Activated CD4-positive, CD25-positive, alpha-beta regulatory T cell treated with anti-CD3 and anti-CD28 coated beads, Interleukin-2, amount 50 U/mL, for 24 hours (primary cell): ENCODE measurements around the gene RBM33.

Experiments
- ATAC-seq, 2 donors: fragments of 150-1000 bp; cut with Tn5 transposase; one replicate each; pipeline ENCODE4 v1.10.0; 2021; ENCODE audit warnings: mild to moderate bottlenecking in 1 of 2, moderate library complexity in 1 of 2

Gene RBM33

GRCh38 chr7:155729847-155730246, 85.4 kb downstream of the RBM33 start:
- no peak for ATAC-seq

GRCh38 chr7:155731380-155731779, 86.9 kb downstream of the RBM33 start:
- ATAC-seq = no peak

DNA sequence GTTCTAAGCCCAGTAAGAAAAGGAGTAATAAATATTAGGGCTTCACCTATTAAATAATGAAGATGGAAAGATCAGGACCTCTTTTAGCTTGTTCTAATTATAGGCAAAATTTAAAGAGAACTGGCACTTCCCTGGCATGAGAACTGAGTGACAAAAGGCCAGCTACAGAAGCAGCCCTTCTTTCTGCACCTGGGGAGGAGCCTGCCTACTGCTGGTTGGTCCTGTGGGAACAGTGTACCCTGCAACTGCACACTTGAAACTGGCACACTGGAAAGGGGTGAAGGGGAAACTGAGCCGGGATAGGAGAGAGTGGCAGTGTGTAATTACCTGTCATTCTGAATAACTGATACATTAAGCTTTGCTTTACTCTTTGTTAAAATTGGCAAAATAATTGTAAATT, 87.4 kb downstream of the RBM33 start:
- no peak for ATAC-seq

- no peak for ATAC-seq
These were observed 87.8 kb downstream of the RBM33 start for GRCh38 chr7:155732286-155732685.

DNA sequence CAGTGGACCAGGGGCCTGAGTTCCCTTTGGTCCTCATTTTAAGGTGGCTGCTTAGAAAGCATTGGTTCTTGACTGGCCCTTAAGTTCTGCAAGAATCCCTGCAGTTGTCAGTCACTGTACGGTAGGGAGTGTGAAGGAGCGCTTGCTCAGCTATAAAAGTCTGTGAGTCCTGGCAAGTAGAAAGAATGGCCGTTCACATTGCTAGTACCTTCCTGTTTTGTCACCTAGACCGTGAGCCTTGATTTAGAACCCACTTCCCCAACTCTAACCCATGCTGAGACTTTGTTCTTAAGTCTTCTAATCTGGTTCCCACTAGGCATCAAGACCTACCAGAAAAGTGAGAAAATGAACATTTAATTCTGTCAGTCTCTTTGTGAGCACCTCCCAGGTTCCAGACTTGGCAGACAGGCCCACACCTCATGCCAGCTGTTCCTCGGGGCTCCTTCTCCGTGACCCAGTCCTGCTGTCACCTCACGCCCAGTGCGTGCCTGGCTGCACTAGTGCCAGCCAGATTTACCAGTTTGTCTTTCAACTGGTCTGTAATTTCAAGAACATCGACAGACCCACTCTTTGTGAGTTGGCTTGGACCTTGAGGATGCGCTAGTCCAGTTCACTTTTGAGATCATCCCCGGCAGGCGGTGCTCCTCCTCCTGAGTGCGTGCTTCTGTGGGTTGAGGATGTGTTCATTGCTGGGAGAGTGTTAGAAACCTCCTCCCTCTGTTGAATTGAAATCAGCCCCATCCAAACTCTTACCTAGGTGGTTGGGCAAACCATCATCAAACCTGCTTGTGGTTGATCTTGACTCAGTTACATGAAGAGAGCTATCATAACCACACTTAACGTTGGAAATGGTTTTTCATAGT, 89.4 kb downstream of the RBM33 start:
- peak; percentile 67 to 77 for ATAC-seq

DNA sequence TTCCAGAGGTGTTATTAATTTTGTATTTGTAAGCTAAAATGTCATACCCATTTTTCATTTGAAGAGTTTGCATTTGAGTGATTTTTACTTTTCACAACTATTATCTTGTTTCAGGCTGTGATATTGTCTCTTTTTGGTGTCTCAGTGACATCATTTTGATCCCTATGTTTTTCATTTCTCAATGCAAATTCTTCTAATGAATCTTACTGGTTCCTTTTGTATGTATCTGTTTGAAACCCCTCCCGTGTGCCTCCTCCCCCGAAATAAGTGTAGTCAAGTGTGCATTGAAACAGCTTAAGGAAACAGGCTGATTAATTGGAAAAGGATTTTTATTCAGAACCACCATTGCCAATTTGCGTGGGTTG, 90.0 kb downstream of the RBM33 start:
- ATAC-seq = no peak

- ATAC-seq = no peak
These were observed 91.1 kb downstream of the RBM33 start for GRCh38 chr7:155735442-155736115.

DNA sequence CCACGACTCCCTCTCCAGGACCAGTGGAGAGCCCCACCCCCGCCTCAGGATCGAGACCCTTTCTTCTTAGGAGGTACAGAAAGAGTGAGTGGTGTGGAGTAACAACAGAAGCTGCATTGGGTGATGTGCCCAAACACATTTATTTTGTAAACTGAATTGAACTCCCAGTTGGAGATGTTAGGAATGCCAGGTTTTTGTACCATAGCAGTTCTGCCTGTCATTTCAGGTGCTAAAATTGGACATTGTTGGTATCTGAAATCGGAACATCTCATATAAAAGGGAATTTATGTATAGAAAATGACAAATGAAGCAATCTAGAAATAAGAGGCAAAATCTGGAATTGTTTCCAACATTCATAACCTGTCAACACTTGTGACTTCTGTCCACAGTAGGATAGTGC, 93.1 kb downstream of the RBM33 start:
- ATAC-seq = no peak

GRCh38 chr7:155738104-155738503, 93.6 kb downstream of the RBM33 start:
- ATAC-seq = no peak

- peak; percentile 44 to 57 for ATAC-seq
These were observed 94.4 kb downstream of the RBM33 start for GRCh38 chr7:155738652-155739537.

DNA sequence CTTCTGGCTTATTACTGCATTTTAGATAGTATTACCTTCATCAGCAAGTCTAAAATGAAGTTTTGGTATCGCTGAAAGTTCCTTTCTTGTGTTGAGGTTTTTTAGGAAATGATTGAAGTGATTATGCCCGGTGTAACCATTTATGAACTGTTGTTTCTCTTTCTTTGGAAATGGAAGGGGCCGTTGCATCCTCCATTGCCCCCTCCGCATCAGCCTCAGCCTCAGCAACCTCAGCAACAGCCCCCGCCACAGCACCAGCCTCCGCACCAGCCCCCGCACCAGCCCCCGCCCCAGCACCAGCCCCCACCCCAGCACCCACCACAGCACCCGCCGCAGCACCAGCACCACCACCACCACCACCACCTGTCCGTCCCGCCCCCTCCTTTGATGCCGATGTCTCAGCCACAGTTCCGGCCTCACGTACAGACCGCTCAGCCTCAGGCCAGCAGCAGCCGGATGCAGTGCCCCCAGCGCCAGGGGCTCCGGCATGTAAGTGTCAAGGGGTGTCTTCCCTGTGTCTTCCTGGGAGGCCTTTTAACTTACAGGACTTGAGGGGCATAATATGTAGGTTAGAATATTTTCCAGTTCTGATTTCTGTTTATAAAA, 95.2 kb downstream of the RBM33 start:
- no peak for ATAC-seq

DNA sequence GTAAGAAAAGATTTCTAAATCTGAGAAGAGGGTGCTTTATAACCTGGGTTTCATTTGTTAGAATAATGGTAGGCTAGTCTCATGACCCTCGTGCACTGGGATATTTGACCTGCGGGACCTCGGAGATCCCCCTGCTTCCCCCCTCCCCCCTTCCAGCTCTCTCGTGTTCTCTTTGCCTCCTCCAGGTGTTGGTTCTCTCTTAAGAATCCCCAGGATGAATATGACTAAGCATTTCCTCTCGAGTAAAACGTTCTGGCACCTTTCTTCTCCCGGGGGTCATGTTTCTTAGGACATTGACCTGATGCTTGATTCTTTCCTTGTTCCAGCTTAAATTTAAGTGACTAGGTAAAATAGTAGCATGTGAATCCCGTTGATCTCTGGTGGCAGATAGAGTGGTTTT, 96.6 kb downstream of the RBM33 start:
- ATAC-seq = no peak

DNA sequence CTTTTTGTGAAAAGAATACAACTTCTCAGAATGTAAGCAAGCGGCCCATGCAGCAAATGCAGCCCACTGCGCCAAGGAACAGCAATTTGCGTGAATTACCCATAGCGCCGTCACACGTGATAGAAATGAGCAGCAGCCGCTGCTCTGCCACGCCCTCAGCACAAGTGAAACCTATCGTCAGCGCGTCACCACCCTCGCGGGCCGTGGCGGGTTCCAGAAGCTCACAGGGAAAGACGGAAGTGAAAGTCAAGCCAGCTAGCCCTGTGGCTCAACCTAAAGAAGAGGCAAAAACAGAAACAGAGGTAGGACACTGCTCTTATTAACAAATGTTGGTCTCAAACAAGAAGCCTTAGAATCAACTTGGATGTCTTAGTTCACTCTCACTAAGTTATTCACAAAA, 97.3 kb downstream of the RBM33 start:
- peak in 1 of 2 donors; percentile 14 for ATAC-seq

GRCh38 chr7:155743177-155743576, 98.7 kb downstream of the RBM33 start:
- no peak for ATAC-seq

- ATAC-seq = no peak
These were observed 100.7 kb downstream of the RBM33 start for GRCh38 chr7:155744971-155745683.

GRCh38 chr7:155745737-155746136, 101.3 kb downstream of the RBM33 start:
- ATAC-seq = peak in 1 of 2 donors; percentile 32

DNA sequence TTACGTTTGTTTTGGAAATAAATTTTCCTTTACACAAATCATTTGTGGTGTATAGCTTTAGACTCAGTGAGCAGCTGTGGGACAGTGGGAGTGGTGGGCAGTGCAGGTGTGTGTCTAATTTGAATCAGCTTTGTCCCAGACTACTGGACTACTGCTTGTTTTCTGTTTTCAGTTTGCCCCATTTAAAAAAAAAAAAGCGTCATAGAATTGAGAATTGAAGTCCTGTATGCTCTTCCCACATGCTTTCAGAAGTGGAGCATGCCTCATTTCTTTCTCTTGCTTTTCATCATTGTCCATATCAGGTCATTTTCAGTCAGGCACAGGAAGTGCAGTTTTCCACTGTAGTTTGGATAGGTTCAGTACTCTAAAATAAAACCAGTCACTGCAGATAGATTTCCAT, 101.7 kb downstream of the RBM33 start:
- peak; percentile 9 to 24 for ATAC-seq

- no peak for ATAC-seq
These were observed 102.7 kb downstream of the RBM33 start for GRCh38 chr7:155747209-155747608.

GRCh38 chr7:155749578-155749977, 105.1 kb downstream of the RBM33 start:
- no peak for ATAC-seq

GRCh38 chr7:155750255-155751125, 106.0 kb downstream of the RBM33 start:
- no peak for ATAC-seq

DNA sequence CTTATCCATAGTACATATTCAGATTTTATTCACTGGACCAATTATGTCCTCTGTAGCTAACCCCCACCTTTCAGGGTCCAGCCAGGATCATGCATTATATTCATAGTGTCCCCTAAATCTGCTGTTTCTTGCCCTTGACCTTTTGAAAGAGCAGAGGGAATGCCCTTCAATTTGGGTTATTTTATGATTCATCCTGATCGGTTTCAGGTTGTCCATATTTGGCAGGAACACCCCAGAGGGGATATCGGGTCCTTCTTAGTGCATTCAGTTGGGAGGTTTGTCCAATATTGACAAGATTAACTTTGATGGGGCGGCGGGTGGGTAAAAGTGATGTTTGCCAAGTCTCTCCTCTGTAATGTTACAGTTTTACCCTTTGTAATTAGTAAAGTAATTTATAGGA, 106.9 kb downstream of the RBM33 start:
- no peak for ATAC-seq
